H9 (cell line): ENCODE results near the gene CHSY1. TPM values are rescaled to one million over a fixed set of nuclear protein-coding genes. Genes with fewer than 3 reads are reported as not detected.

Source experiments
- DNase-seq: peaks from one replicate; pipeline ENCODE4 v3.0.0-alpha.2; 2017
- H2AFZ ChIP-seq: one replicate; pipeline ENCODE4 v1.6.1; 2013; ENCODE audit warnings: mild to moderate bottlenecking, low read length, control low read depth, moderate library complexity
- H2AK5ac ChIP-seq: 2 replicates; pipeline ENCODE4 v1.6.1; 2013; ENCODE audit warnings: low read length, control low read depth, mixed read lengths; ENCODE audit not compliant: insufficient read length
- H2BK120ac ChIP-seq: one replicate; pipeline ENCODE4 v1.6.1; 2013; ENCODE audit warnings: low read depth, mild to moderate bottlenecking, low read length, control low read depth, inconsistent platforms; ENCODE audit not compliant: poor library complexity, severe bottlenecking
- H2BK12ac ChIP-seq: 2 replicates; pipeline ENCODE4 v1.6.1; 2013; ENCODE audit warnings: low read length, control low read depth, mixed read lengths, low read depth; ENCODE audit not compliant: insufficient read length
- H2BK15ac ChIP-seq: 2 replicates; pipeline ENCODE4 v1.6.1; 2013; ENCODE audit warnings: low read depth, low read length, control low read depth
- H2BK20ac ChIP-seq: one replicate; pipeline ENCODE4 v1.6.1; 2013; ENCODE audit warnings: low read depth, mild to moderate bottlenecking, low read length, control low read depth, inconsistent platforms; ENCODE audit not compliant: poor library complexity, severe bottlenecking
- H2BK5ac ChIP-seq: 2 replicates; pipeline ENCODE4 v1.6.1; 2013; ENCODE audit warnings: low read length, control low read depth, mixed read lengths; ENCODE audit not compliant: insufficient read length
- H3K14ac ChIP-seq: 2 replicates; pipeline ENCODE4 v1.6.1; 2013; ENCODE audit warnings: low read length, control low read depth; ENCODE audit not compliant: insufficient read depth
- H3K18ac ChIP-seq: 2 replicates; pipeline ENCODE4 v1.6.1; 2013; ENCODE audit warnings: low read depth, mild to moderate bottlenecking, mixed read lengths, low read length, control low read depth; ENCODE audit not compliant: insufficient read length
- H3K23ac ChIP-seq: 2 replicates; pipeline ENCODE4 v1.6.1; 2013; ENCODE audit warnings: low read length, control low read depth, mixed read lengths, low read depth; ENCODE audit not compliant: insufficient read length
- H3K23me2 ChIP-seq: 2 replicates; pipeline ENCODE4 v1.6.1; 2013; ENCODE audit warnings: low read depth, mild to moderate bottlenecking, mixed read lengths, low read length, control low read depth; ENCODE audit not compliant: insufficient read length, poor library complexity, severe bottlenecking
- H3K27ac ChIP-seq: 2 replicates; pipeline ENCODE4 v1.5.1; 2013; ENCODE audit warnings: low read length, control low read depth, mixed read lengths, low read depth; ENCODE audit not compliant: insufficient read length
- H3K27me3 ChIP-seq: 2 replicates; pipeline ENCODE4 v1.6.1; 2013; ENCODE audit warnings: low read length, control low read depth, inconsistent platforms; ENCODE audit not compliant: insufficient read depth
- H3K4ac ChIP-seq: 2 replicates; pipeline ENCODE4 v1.6.1; 2013; ENCODE audit warnings: low read depth, mild to moderate bottlenecking, control low read depth, inconsistent platforms, low read length, moderate library complexity
- H3K4me1 ChIP-seq: 2 replicates; pipeline ENCODE4 v1.6.1; 2013; ENCODE audit warnings: low read length, control low read depth, inconsistent platforms; ENCODE audit not compliant: insufficient read depth
- H3K4me2 ChIP-seq: 2 replicates; pipeline ENCODE4 v1.6.1; 2013; ENCODE audit warnings: low read length, control low read depth, mixed read lengths; ENCODE audit not compliant: insufficient read length, insufficient read depth
- H3K56ac ChIP-seq: 2 replicates; pipeline ENCODE4 v1.6.1; 2013; ENCODE audit warnings: low read depth, mild to moderate bottlenecking, mixed read lengths, low read length, control low read depth; ENCODE audit not compliant: insufficient read length
- H3K79me1 ChIP-seq: 2 replicates; pipeline ENCODE4 v1.6.1; 2013; ENCODE audit warnings: low read depth, mild to moderate bottlenecking, moderate library complexity, low read length, control low read depth, inconsistent platforms; ENCODE audit not compliant: insufficient read depth, poor library complexity, severe bottlenecking
- H3K79me2 ChIP-seq: 2 replicates; pipeline ENCODE4 v1.6.1; 2013; ENCODE audit warnings: low read length, control low read depth, inconsistent platforms; ENCODE audit not compliant: insufficient read depth
- H3K9ac ChIP-seq: 2 replicates; pipeline ENCODE4 v1.6.1; 2013; ENCODE audit warnings: low read length, control low read depth, mixed read lengths; ENCODE audit not compliant: insufficient read length; ENCODE audit errors: extremely low read depth
- H3K9me3 ChIP-seq: one replicate; pipeline ENCODE4 v1.6.1; 2013; ENCODE audit warnings: low read depth, low read length, inconsistent platforms; ENCODE audit not compliant: control insufficient read depth
- H3T11ph ChIP-seq: one replicate; pipeline ENCODE4 v1.6.1; 2013; ENCODE audit warnings: mild to moderate bottlenecking, low read length, control low read depth, inconsistent platforms
- H4K20me1 ChIP-seq: one replicate; pipeline ENCODE4 v1.6.1; 2013; ENCODE audit not compliant: control insufficient read depth, insufficient read length, insufficient read depth
- H4K5ac ChIP-seq: 2 replicates; pipeline ENCODE4 v1.6.1; 2013; ENCODE audit warnings: low read depth, mild to moderate bottlenecking, mixed read lengths, low read length, control low read depth; ENCODE audit not compliant: insufficient read length
- H4K8ac ChIP-seq: replicated peaks from 2 replicates; pipeline ENCODE4 v1.6.1; 2013; ENCODE audit warnings: low read length, control low read depth, mixed read lengths, low read depth; ENCODE audit not compliant: insufficient read length
- H4K91ac ChIP-seq: 2 replicates; pipeline ENCODE4 v1.6.1; 2013; ENCODE audit warnings: low read depth, mild to moderate bottlenecking, moderate library complexity, mixed read lengths, low read length, control low read depth; ENCODE audit not compliant: insufficient read length
- H3K27ac Mint-ChIP-seq, 3 experiments: 2 replicates in 2 of 3; 3 replicates in 1 of 3; pipeline ENCODE4 v1.8.0; 2020 to 2021; ENCODE audit warnings: mixed read lengths in 3 of 3, mild to moderate bottlenecking in 1 of 3, moderate library complexity in 1 of 3
- H3K27me3 Mint-ChIP-seq: 2 replicates; pipeline ENCODE4 v1.8.0; 2021; ENCODE audit warnings: low read depth, mild to moderate bottlenecking, moderate library complexity, mixed read lengths
- H3K36me3 Mint-ChIP-seq, 3 experiments: 2 replicates in 2 of 3; 3 replicates in 1 of 3; pipeline ENCODE4 v1.8.0; 2020 to 2021; ENCODE audit warnings: low read depth in 3 of 3, mixed read lengths in 3 of 3; ENCODE audit not compliant: insufficient read depth in 1 of 3
- H3K4me1 Mint-ChIP-seq, 2 experiments: 2 replicates each; pipeline ENCODE4 v1.8.0; 2020; ENCODE audit warnings: mixed read lengths in 2 of 2
- H3K4me3 Mint-ChIP-seq, 2 experiments: 2 replicates in 1 of 2; 3 replicates in 1 of 2; pipeline ENCODE4 v1.8.0; 2020 to 2021; ENCODE audit warnings: mild to moderate bottlenecking in 2 of 2, mixed read lengths in 2 of 2, moderate library complexity in 1 of 2
- H3K9me3 Mint-ChIP-seq, 2 experiments: 2 replicates in 1 of 2; 3 replicates in 1 of 2; pipeline ENCODE4 v1.8.0; 2020; ENCODE audit warnings: mild to moderate bottlenecking in 2 of 2, mixed read lengths in 2 of 2, moderate library complexity in 1 of 2
- WGBS: extraction: QIAGEN DNeasy Blood & Tissue Kit; methylation state at CpG from one replicate; pipeline ENCODE4 v1.1.7; 2013; ENCODE audit warnings: missing lambda C conversion rate, low lambda C conversion rate, mixed read lengths; ENCODE audit not compliant: insufficient read length; ENCODE audit errors: extremely low coverage; 5-methylcytosine and 5-hydroxymethylcytosine counted together
- total RNA-seq: library from RNA; stranded (reverse); gene quantifications from 2 replicates; pipeline ENCODE4 v1.2.1, GENCODE V29; 2021
- TF ChIP-seq, protein P1 (sequence below): fragments of 200-600 bp; sonication (generic); conservative IDR thresholded peaks from 3 replicates; pipeline ENCODE4 v1.8.0; 2021; ENCODE audit warnings: antibody characterized with exemption, mild to moderate bottlenecking

CHSY1 gene
- total RNA-seq, 1 experiment from 2014 or later = 68.3 TPM

- H3K18ac ChIP-seq = no peak overlapping the region
- no peak overlapping the region for H2BK20ac ChIP-seq
- H4K5ac ChIP-seq = no peak overlapping the region
- Mint-ChIP-seq H3K27me3 (no peaks in the 10 kb centered on the region), H3K27ac (peak overlapping the region; percentile 14 to 80 (median 77); a peak in 4 of 7 replicates), H3K36me3 (no peaks in the 10 kb centered on the region), H3K4me1 (peaks cover 52 to 57% of the 10 kb centered on the region in 2 experiments), H3K9me3 (no peaks in the 10 kb centered on the region), H3K4me3 (no peak overlapping the region)
- H2AFZ ChIP-seq = no peak overlapping the region
- H3K4me2 ChIP-seq = no peak overlapping the region
- H3K9ac ChIP-seq = no peak overlapping the region
- peaks cover 8% of the 10 kb centered on the region for H3K4me1 ChIP-seq
- H2BK12ac ChIP-seq = no peak overlapping the region
- H3K9me3 ChIP-seq = no peaks in the 10 kb centered on the region
- no peak overlapping the region; the same call in 1 of the 2 replicates for H3K14ac ChIP-seq
- no peak overlapping the region for H3T11ph ChIP-seq
- H3K79me2 ChIP-seq = peaks cover 48% of the 10 kb centered on the region; the same call in 1 of the 2 replicates
- DNase-seq = no peak
- H2BK5ac ChIP-seq = no peak overlapping the region
- no peak overlapping the region for H2BK120ac ChIP-seq
- no peak overlapping the region for H2BK15ac ChIP-seq
- peaks cover 11% of the 10 kb centered on the region for H3K79me1 ChIP-seq
- WGBS = no CpG with 5 or more reads among the region's 17 CpGs
- no peak overlapping the region for H2AK5ac ChIP-seq
- no peaks in the 10 kb centered on the region for H3K27me3 ChIP-seq
- H3K27ac ChIP-seq = no peak overlapping the region
- no peak overlapping the region for H3K56ac ChIP-seq
- H3K4ac ChIP-seq = no peak overlapping the region
- H4K91ac ChIP-seq = no peak overlapping the region
- no peak overlapping the region for H3K23ac ChIP-seq
- no peaks in the 10 kb centered on the region for H3K23me2 ChIP-seq
- no peak overlapping the region for H4K8ac ChIP-seq
- H4K20me1 ChIP-seq = no peaks in the 10 kb centered on the region
- TF ChIP-seq, protein P1, sequence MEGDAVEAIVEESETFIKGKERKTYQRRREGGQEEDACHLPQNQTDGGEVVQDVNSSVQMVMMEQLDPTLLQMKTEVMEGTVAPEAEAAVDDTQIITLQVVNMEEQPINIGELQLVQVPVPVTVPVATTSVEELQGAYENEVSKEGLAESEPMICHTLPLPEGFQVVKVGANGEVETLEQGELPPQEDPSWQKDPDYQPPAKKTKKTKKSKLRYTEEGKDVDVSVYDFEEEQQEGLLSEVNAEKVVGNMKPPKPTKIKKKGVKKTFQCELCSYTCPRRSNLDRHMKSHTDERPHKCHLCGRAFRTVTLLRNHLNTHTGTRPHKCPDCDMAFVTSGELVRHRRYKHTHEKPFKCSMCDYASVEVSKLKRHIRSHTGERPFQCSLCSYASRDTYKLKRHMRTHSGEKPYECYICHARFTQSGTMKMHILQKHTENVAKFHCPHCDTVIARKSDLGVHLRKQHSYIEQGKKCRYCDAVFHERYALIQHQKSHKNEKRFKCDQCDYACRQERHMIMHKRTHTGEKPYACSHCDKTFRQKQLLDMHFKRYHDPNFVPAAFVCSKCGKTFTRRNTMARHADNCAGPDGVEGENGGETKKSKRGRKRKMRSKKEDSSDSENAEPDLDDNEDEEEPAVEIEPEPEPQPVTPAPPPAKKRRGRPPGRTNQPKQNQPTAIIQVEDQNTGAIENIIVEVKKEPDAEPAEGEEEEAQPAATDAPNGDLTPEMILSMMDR = no peak
Measured at GRCh38 chr15:101193120-101193644, 58.7 kb downstream of the CHSY1 start.
